Neutrophil (primary cell): ENCODE measurements around the gene CLDN10.

ENCODE experiments used
- H3K27ac ChIP-seq: fragments of 200-600 bp; sonication (generic); 2 replicates; pipeline ENCODE4 v1.5.1; 2016; ENCODE audit warnings: mild to moderate bottlenecking, moderate library complexity
- H3K27me3 ChIP-seq: fragments of 200-600 bp; sonication (generic); 2 replicates; pipeline ENCODE4 v1.6.0; 2016; ENCODE audit warnings: mild to moderate bottlenecking
- H3K36me3 ChIP-seq: fragments of 200-600 bp; sonication (generic); 2 replicates; pipeline ENCODE4 v1.5.1; 2017
- H3K4me1 ChIP-seq, 2 experiments: fragments of 200-600 bp in 1 of 2; sonication (generic) in 1 of 2; 1 replicate in 1 of 2; 2 replicates in 1 of 2; pipeline versions ENCODE4 v1.5.1 to v1.6.1; 2013 to 2016; ENCODE audit warnings: low read depth in 1 of 2, low read length in 1 of 2, mild to moderate bottlenecking in 1 of 2, moderate library complexity in 1 of 2; ENCODE audit not compliant: control insufficient read depth in 1 of 2, insufficient read depth in 1 of 2
- H3K4me3 ChIP-seq, 2 experiments: fragments of 200-600 bp in 1 of 2; sonication (generic) in 1 of 2; 1 replicate in 1 of 2; 2 replicates in 1 of 2; pipeline ENCODE4 v1.5.1; 2013 to 2016; ENCODE audit warnings: low read depth in 1 of 2, low read length in 1 of 2, mild to moderate bottlenecking in 1 of 2, moderate library complexity in 1 of 2
- H3K9me3 ChIP-seq: fragments of 200-600 bp; sonication (generic); 2 replicates; pipeline ENCODE4 v1.5.1; 2016
- CTCF ChIP-seq: fragments of 200-600 bp; sonication (generic); IDR thresholded peaks from 2 replicates; pipeline ENCODE4 v1.5.1; 2016; ENCODE audit warnings: antibody characterized with exemption

Gene CLDN10

GRCh38 chr13:95573221-95573620 lies 20.7 kb downstream of the CLDN10 start:
- H3K9me3 ChIP-seq: no peaks in the 10 kb centered on the region
- H3K4me1 ChIP-seq: no peaks in the 10 kb centered on the region
- H3K27me3 ChIP-seq: no peaks in the 10 kb centered on the region
- H3K4me3 ChIP-seq: no peak overlapping the region
- no peaks in the 10 kb centered on the region for H3K36me3 ChIP-seq
- no peak overlapping the region for H3K27ac ChIP-seq
- no peak for TF ChIP-seq CTCF

GRCh38 chr13:95579303-95579702 lies 26.8 kb downstream of the CLDN10 start:
- Histone ChIP-seq H3K9me3 (no peaks in the 10 kb centered on the region), H3K27ac (no peak overlapping the region), H3K36me3 (no peaks in the 10 kb centered on the region), H3K27me3 (no peaks in the 10 kb centered on the region), H3K4me1 (no peaks in the 10 kb centered on the region), H3K4me3 (no peak overlapping the region)
- TF ChIP-seq CTCF: no peak

- no peak overlapping the region for H3K4me3 ChIP-seq
- no peak for TF ChIP-seq CTCF
- no peaks in the 10 kb centered on the region for H3K9me3 ChIP-seq
- no peak overlapping the region for H3K27ac ChIP-seq
- no peaks in the 10 kb centered on the region for H3K36me3 ChIP-seq
- H3K4me1 ChIP-seq: no peaks in the 10 kb centered on the region
- H3K27me3 ChIP-seq: no peaks in the 10 kb centered on the region
Observed at GRCh38 chr13:95585867-95586266, 33.3 kb downstream of the CLDN10 start.

GRCh38 chr13:95588134-95588533 lies 35.6 kb downstream of the CLDN10 start:
- no peaks in the 10 kb centered on the region for H3K36me3 ChIP-seq
- H3K4me1 ChIP-seq: no peaks in the 10 kb centered on the region
- TF ChIP-seq CTCF: no peak
- no peaks in the 10 kb centered on the region for H3K27me3 ChIP-seq
- no peak overlapping the region for H3K27ac ChIP-seq
- H3K9me3 ChIP-seq: no peaks in the 10 kb centered on the region
- no peak overlapping the region for H3K4me3 ChIP-seq

- Histone ChIP-seq H3K4me3 (no peak overlapping the region), H3K4me1 (no peaks in the 10 kb centered on the region), H3K9me3 (no peaks in the 10 kb centered on the region), H3K27me3 (no peaks in the 10 kb centered on the region), H3K36me3 (no peaks in the 10 kb centered on the region), H3K27ac (no peak overlapping the region)
- TF ChIP-seq CTCF: no peak
Observed at GRCh38 chr13:95588721-95589120, 36.2 kb downstream of the CLDN10 start.

GRCh38 chr13:95593462-95593861 lies 40.9 kb downstream of the CLDN10 start:
- TF ChIP-seq CTCF: no peak
- Histone ChIP-seq H3K9me3 (no peaks in the 10 kb centered on the region), H3K4me1 (no peaks in the 10 kb centered on the region), H3K27ac (no peak overlapping the region), H3K27me3 (no peaks in the 10 kb centered on the region), H3K36me3 (no peaks in the 10 kb centered on the region), H3K4me3 (no peak overlapping the region)
